GM23338 (cell line): ENCODE data around the gene NR4A1. TPM values are rescaled to one million over a fixed set of nuclear protein-coding genes. Genes with fewer than 3 reads are reported as not detected.
A peak's percentile ranks its signal among the peaks of the same experiment; 100 is the strongest.

Source experiments
- ATAC-seq: fragments of 200-7000 bp; cut with Tn5 transposase; 3 replicates; pipeline ENCODE4 v1.9.1; 2020
- DNase-seq: peaks from one replicate; pipeline ENCODE4 v3.0.0-alpha.2; 2015; ENCODE audit warnings: low spot score
- H2AFZ ChIP-seq: fragments of 200-600 bp; sonication (generic); 2 replicates; pipeline ENCODE4 v1.8.0; 2016; ENCODE audit warnings: antibody characterized with exemption, mild to moderate bottlenecking, moderate library complexity
- H3F3A ChIP-seq: fragments of 200-600 bp; sonication (generic); replicated peaks from 2 replicates; pipeline ENCODE4 v1.8.0; 2017; ENCODE audit warnings: antibody characterized with exemption, mixed run types, low read depth
- H3K27ac ChIP-seq: fragments of 200-600 bp; sonication (generic); 2 replicates; pipeline ENCODE4 v1.6.1; 2016; ENCODE audit warnings: low read depth
- H3K27me3 ChIP-seq: fragments of 200-600 bp; sonication (generic); 2 replicates; pipeline ENCODE4 v1.8.0; 2016; ENCODE audit warnings: mild to moderate bottlenecking, mixed run types, moderate library complexity; ENCODE audit not compliant: insufficient read depth
- H3K36me3 ChIP-seq: fragments of 200-600 bp; sonication (generic); 2 replicates; pipeline ENCODE4 v1.8.0; 2016; ENCODE audit warnings: mild to moderate bottlenecking; ENCODE audit not compliant: insufficient read depth
- H3K4me1 ChIP-seq: fragments of 200-600 bp; sonication (generic); 2 replicates; pipeline ENCODE4 v1.8.0; 2016; ENCODE audit warnings: mild to moderate bottlenecking, moderate library complexity; ENCODE audit not compliant: insufficient read depth
- H3K4me2 ChIP-seq: fragments of 200-600 bp; sonication (generic); 2 replicates; pipeline ENCODE4 v1.7.1; 2017; ENCODE audit warnings: mixed run types
- H3K4me3 ChIP-seq: fragments of 200-600 bp; sonication (generic); 2 replicates; pipeline ENCODE4 v1.6.1; 2016; ENCODE audit warnings: mixed run types
- H3K79me2 ChIP-seq: fragments of 200-600 bp; sonication (generic); replicated peaks from 2 replicates; pipeline ENCODE4 v1.8.0; 2017; ENCODE audit warnings: mild to moderate bottlenecking; ENCODE audit not compliant: insufficient read depth
- H3K9me2 ChIP-seq: fragments of 200-600 bp; sonication (generic); 2 replicates; pipeline ENCODE4 v1.8.0; 2017; ENCODE audit not compliant: insufficient read depth
- H4K20me1 ChIP-seq: fragments of 200-600 bp; sonication (generic); replicated peaks from 2 replicates; pipeline ENCODE4 v1.8.0; 2017; ENCODE audit warnings: mild to moderate bottlenecking; ENCODE audit not compliant: insufficient read depth
- H3K27ac Mint-ChIP-seq: 2 replicates; pipeline ENCODE4 v1.8.0; 2020; ENCODE audit warnings: inconsistent platforms, mild to moderate bottlenecking, moderate library complexity, mixed read lengths
- H3K27me3 Mint-ChIP-seq: 3 replicates; pipeline ENCODE4 v1.8.0; 2022; ENCODE audit warnings: low read depth, mild to moderate bottlenecking, moderate library complexity, mixed read lengths, inconsistent platforms; ENCODE audit not compliant: insufficient read depth, poor library complexity
- H3K36me3 Mint-ChIP-seq: 3 replicates; pipeline ENCODE4 v1.8.0; 2021; ENCODE audit warnings: low read depth, mild to moderate bottlenecking, inconsistent platforms, moderate library complexity, mixed read lengths
- H3K4me1 Mint-ChIP-seq: 3 replicates; pipeline ENCODE4 v1.8.0; 2020; ENCODE audit warnings: mild to moderate bottlenecking, inconsistent platforms, mixed read lengths
- H3K4me3 Mint-ChIP-seq: 3 replicates; pipeline ENCODE4 v1.8.0; 2021; ENCODE audit warnings: moderate library complexity, mild to moderate bottlenecking, inconsistent platforms, mixed read lengths
- H3K9me3 Mint-ChIP-seq: 3 replicates; pipeline ENCODE4 v1.8.0; 2020; ENCODE audit warnings: moderate library complexity, mild to moderate bottlenecking, inconsistent platforms, mixed read lengths
- CREB1 ChIP-seq: fragments of 250-450 bp; sonication (Bioruptor Pico); IDR thresholded peaks from 2 replicates; pipeline ENCODE4 v1.5.0; 2020; ENCODE audit warnings: low read depth, mild to moderate bottlenecking, moderate library complexity
- EZH2 ChIP-seq: fragments of 200-600 bp; sonication (generic); IDR thresholded peaks from one replicate; pipeline ENCODE4 v1.8.0; 2017; ENCODE audit warnings: antibody characterized with exemption, mild to moderate bottlenecking, low read depth; ENCODE audit not compliant: unreplicated experiment
- EZH2phosphoT487 ChIP-seq: fragments of 200-600 bp; sonication (generic); IDR thresholded peaks from one replicate; pipeline ENCODE4 v1.8.1; 2018; ENCODE audit warnings: antibody characterized with exemption; ENCODE audit not compliant: unreplicated experiment
- JUNB ChIP-seq: IDR thresholded peaks from one replicate; pipeline ENCODE4 v1.6.1; 2016; ENCODE audit warnings: antibody characterized with exemption; ENCODE audit not compliant: unreplicated experiment
- NANOG ChIP-seq: IDR thresholded peaks from 2 replicates; pipeline ENCODE4 v1.6.1; 2016; ENCODE audit warnings: antibody characterized with exemption, borderline replicate concordance
- POLR2AphosphoS5 ChIP-seq: IDR thresholded peaks from 2 replicates; pipeline ENCODE4 v1.6.1; 2016; ENCODE audit warnings: antibody characterized with exemption, low read depth
- STAT1 ChIP-seq: IDR thresholded peaks from one replicate; pipeline ENCODE4 v1.6.1; 2016; ENCODE audit warnings: antibody characterized with exemption; ENCODE audit not compliant: unreplicated experiment
- ZNF114 ChIP-seq: fragments of 250-450 bp; sonication (Bioruptor Pico); IDR thresholded peaks from 2 replicates; pipeline ENCODE4 v1.5.0; 2020; ENCODE audit warnings: mild to moderate bottlenecking, moderate library complexity
- ZNF331 ChIP-seq: fragments of 250-450 bp; sonication (Bioruptor Pico); IDR thresholded peaks from 2 replicates; pipeline ENCODE4 v1.5.0; 2020; ENCODE audit warnings: low read depth, mild to moderate bottlenecking, moderate library complexity
- ZNF462 ChIP-seq: fragments of 250-450 bp; sonication (Bioruptor Pico); IDR thresholded peaks from 2 replicates; pipeline ENCODE4 v1.5.0; 2020; ENCODE audit warnings: mild to moderate bottlenecking, moderate library complexity
- polyA plus RNA-seq: library from polyadenylated mRNA; unstranded; fragments of >200 nt; fragmentation: Nextera tagmentation; extraction: Ambion mirVana; gene quantifications from 2 replicates; pipeline ENCODE4 v1.2.1, GENCODE V29; 2016
- total RNA-seq: library from RNA; depleted of rRNA; stranded (reverse); fragments of >200 nt; shearing (Covaris generic); gene quantifications from 2 replicates; pipeline ENCODE4 v1.2.3, GENCODE V29; 2014
- TF ChIP-seq, protein P1 (sequence below), 2 experiments: fragments of 200-600 bp in 1 of 2; sonication (generic) in 1 of 2; conservative IDR thresholded peaks; 2 replicates each; pipeline versions ENCODE4 v1.5.1 to v1.6.1; 2016 to 2017; ENCODE audit warnings: antibody characterized with exemption in 2 of 2, low read depth in 2 of 2, mild to moderate bottlenecking in 2 of 2, moderate library complexity in 1 of 2
- TF ChIP-seq, protein P2 (sequence below): IDR thresholded peaks from one replicate; pipeline ENCODE4 v1.6.1; 2018; ENCODE audit warnings: antibody characterized with exemption; ENCODE audit not compliant: unreplicated experiment

Gene NR4A1
- total and polyA plus RNA-seq, 2 experiments from 2014 or later, result 7.5 to 19.1 TPM

DNA sequence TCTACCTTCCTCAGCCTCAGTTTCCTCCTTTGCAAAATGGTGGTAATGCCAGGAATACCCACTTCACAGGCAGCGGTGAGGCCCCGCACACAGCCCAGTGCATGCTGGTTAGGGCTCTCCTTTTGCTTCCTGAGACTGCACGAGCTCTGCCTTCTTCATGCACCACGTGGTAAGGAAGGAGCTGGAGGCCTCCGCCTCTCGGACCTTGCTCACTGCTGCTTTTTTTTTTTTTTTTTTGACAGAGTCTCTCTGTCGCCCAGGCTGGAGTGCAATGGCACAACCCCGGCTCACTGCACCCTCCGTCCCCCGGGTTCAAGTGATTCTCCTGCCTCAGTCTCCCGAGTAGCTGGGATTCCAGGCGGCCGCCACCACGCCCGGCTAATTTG lies 26.4 kb upstream of the NR4A1 start:
- no peak overlapping the region for H3K4me3 ChIP-seq
- no peak overlapping the region for H3K27ac ChIP-seq
- Mint-ChIP-seq H3K4me1 (peaks cover 26% of the 10 kb centered on the region), H3K27ac (no peak overlapping the region), H3K27me3 (peaks cover 36% of the 10 kb centered on the region), H3K4me3 (no peak overlapping the region; the same call in 2 of the 3 replicates), H3K36me3 (no peaks in the 10 kb centered on the region), H3K9me3 (no peaks in the 10 kb centered on the region)
- H2AFZ ChIP-seq, result peak overlapping the region; percentile 90; the same call in 1 of the 2 replicates
- H3K27me3 ChIP-seq, result peaks cover 39% of the 10 kb centered on the region
- H3F3A ChIP-seq, result peaks cover 6% of the 10 kb centered on the region; the same call in 1 of the 2 replicates
- H3K4me2 ChIP-seq, result no peak overlapping the region
- no peak for TF ChIP-seq POLR2AphosphoS5
- TF ChIP-seq JUNB, result no peak
- TF ChIP-seq ZNF114 (CRISPR knock-in tag), result no peak
- TF ChIP-seq NANOG, result no peak
- no peak for TF ChIP-seq EZH2
- TF ChIP-seq EZH2phosphoT487, result no peak
- TF ChIP-seq, protein P1, sequence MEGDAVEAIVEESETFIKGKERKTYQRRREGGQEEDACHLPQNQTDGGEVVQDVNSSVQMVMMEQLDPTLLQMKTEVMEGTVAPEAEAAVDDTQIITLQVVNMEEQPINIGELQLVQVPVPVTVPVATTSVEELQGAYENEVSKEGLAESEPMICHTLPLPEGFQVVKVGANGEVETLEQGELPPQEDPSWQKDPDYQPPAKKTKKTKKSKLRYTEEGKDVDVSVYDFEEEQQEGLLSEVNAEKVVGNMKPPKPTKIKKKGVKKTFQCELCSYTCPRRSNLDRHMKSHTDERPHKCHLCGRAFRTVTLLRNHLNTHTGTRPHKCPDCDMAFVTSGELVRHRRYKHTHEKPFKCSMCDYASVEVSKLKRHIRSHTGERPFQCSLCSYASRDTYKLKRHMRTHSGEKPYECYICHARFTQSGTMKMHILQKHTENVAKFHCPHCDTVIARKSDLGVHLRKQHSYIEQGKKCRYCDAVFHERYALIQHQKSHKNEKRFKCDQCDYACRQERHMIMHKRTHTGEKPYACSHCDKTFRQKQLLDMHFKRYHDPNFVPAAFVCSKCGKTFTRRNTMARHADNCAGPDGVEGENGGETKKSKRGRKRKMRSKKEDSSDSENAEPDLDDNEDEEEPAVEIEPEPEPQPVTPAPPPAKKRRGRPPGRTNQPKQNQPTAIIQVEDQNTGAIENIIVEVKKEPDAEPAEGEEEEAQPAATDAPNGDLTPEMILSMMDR (conservative IDR thresholded peaks at IDR 0.05; ENCODE audit: low read depth in 2 of 2), result no peak
- no peak for TF ChIP-seq STAT1
- no peak for TF ChIP-seq ZNF331 (CRISPR knock-in tag)
- TF ChIP-seq ZNF462 (CRISPR knock-in tag), result no peak
- TF ChIP-seq CREB1 (CRISPR knock-in tag), result no peak
- TF ChIP-seq, protein P2, sequence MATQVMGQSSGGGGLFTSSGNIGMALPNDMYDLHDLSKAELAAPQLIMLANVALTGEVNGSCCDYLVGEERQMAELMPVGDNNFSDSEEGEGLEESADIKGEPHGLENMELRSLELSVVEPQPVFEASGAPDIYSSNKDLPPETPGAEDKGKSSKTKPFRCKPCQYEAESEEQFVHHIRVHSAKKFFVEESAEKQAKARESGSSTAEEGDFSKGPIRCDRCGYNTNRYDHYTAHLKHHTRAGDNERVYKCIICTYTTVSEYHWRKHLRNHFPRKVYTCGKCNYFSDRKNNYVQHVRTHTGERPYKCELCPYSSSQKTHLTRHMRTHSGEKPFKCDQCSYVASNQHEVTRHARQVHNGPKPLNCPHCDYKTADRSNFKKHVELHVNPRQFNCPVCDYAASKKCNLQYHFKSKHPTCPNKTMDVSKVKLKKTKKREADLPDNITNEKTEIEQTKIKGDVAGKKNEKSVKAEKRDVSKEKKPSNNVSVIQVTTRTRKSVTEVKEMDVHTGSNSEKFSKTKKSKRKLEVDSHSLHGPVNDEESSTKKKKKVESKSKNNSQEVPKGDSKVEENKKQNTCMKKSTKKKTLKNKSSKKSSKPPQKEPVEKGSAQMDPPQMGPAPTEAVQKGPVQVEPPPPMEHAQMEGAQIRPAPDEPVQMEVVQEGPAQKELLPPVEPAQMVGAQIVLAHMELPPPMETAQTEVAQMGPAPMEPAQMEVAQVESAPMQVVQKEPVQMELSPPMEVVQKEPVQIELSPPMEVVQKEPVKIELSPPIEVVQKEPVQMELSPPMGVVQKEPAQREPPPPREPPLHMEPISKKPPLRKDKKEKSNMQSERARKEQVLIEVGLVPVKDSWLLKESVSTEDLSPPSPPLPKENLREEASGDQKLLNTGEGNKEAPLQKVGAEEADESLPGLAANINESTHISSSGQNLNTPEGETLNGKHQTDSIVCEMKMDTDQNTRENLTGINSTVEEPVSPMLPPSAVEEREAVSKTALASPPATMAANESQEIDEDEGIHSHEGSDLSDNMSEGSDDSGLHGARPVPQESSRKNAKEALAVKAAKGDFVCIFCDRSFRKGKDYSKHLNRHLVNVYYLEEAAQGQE, result no peak
- no peaks in the 10 kb centered on the region for H4K20me1 ChIP-seq
- no peaks in the 10 kb centered on the region for H3K79me2 ChIP-seq
- no peaks in the 10 kb centered on the region for H3K9me2 ChIP-seq
- ATAC-seq (no peak), DNase-seq (no peak)
- H3K36me3 ChIP-seq, result no peaks in the 10 kb centered on the region
- peaks cover 21% of the 10 kb centered on the region for H3K4me1 ChIP-seq
